GM12872 (cell line): ENCODE results near the gene ARHGAP24.

Experiments used
- TF ChIP-seq, protein P1 (sequence below): IDR thresholded peaks from 3 replicates; pipeline ENCODE4 v1.5.1; 2011; ENCODE audit warnings: low read depth, mild to moderate bottlenecking, low read length, moderate library complexity; ENCODE audit not compliant: insufficient read depth

ARHGAP24 gene

DNA sequence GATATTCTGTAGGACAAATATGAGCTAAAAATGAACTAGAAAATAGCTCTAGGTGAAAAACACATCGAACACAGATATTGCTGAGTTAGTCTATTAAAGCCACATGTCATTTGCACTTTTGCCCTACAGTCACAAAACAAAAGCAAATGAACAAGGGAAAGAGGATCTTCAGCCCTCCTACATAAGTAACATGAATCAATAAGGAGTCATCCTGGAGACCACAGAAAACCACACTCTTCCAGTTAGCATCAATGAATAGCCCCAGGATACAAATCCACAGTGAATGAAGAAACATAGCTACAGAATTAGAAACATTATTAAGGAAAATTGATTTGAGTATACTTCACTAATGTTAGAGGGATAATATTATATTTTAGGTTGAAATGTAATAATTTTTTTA lies 573.5 kb downstream of the ARHGAP24 start:
- TF ChIP-seq, protein P1, sequence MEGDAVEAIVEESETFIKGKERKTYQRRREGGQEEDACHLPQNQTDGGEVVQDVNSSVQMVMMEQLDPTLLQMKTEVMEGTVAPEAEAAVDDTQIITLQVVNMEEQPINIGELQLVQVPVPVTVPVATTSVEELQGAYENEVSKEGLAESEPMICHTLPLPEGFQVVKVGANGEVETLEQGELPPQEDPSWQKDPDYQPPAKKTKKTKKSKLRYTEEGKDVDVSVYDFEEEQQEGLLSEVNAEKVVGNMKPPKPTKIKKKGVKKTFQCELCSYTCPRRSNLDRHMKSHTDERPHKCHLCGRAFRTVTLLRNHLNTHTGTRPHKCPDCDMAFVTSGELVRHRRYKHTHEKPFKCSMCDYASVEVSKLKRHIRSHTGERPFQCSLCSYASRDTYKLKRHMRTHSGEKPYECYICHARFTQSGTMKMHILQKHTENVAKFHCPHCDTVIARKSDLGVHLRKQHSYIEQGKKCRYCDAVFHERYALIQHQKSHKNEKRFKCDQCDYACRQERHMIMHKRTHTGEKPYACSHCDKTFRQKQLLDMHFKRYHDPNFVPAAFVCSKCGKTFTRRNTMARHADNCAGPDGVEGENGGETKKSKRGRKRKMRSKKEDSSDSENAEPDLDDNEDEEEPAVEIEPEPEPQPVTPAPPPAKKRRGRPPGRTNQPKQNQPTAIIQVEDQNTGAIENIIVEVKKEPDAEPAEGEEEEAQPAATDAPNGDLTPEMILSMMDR = no peak

DNA sequence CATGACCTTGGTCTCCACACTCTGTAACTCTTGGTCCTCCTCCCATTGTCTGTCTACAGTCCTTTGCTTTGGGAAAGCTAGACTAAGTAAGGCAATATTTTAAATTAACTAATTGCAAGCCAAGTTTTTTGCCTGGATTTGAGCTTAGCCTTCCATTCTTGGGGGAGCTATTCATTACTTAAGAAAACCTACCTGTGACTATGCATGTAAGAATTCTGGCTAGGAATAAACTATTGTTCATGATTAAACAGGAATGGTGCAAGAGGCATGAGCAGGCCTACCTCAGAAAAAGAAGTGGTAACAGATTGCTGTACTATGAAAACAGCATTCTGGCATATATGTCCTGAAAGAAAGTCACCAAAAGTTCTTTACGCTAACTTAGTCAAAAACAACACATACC lies 575.5 kb downstream of the ARHGAP24 start:
- TF ChIP-seq, protein P1 = no peak
